Measurements from ENCODE around the gene ASB6.

Gene ASB6

DNA sequence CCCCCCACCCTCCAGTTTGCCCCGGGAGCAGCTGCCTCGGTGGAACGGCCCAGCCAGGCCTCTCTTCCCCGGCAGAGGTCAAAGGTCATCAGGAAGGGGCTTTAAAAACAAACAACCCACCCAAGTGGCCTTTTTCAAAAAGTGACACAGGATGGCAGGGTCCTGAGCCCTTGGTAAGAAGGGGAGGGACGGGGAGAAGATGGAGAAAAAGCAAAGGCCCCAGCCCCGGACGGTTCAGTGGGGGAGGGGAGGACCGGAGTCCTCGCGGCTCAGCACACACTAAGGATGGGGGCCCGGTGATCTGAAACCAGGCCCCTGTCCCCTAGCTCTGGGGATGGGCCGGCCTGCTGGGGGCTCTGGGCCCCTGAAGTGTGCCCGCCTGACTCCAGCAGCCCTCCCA, 24.6 kb upstream of the ASB6 start:
- TF ChIP-seq, protein P1, sequence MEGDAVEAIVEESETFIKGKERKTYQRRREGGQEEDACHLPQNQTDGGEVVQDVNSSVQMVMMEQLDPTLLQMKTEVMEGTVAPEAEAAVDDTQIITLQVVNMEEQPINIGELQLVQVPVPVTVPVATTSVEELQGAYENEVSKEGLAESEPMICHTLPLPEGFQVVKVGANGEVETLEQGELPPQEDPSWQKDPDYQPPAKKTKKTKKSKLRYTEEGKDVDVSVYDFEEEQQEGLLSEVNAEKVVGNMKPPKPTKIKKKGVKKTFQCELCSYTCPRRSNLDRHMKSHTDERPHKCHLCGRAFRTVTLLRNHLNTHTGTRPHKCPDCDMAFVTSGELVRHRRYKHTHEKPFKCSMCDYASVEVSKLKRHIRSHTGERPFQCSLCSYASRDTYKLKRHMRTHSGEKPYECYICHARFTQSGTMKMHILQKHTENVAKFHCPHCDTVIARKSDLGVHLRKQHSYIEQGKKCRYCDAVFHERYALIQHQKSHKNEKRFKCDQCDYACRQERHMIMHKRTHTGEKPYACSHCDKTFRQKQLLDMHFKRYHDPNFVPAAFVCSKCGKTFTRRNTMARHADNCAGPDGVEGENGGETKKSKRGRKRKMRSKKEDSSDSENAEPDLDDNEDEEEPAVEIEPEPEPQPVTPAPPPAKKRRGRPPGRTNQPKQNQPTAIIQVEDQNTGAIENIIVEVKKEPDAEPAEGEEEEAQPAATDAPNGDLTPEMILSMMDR (IDR thresholded peaks at IDR 0.05) = no peak

DNA sequence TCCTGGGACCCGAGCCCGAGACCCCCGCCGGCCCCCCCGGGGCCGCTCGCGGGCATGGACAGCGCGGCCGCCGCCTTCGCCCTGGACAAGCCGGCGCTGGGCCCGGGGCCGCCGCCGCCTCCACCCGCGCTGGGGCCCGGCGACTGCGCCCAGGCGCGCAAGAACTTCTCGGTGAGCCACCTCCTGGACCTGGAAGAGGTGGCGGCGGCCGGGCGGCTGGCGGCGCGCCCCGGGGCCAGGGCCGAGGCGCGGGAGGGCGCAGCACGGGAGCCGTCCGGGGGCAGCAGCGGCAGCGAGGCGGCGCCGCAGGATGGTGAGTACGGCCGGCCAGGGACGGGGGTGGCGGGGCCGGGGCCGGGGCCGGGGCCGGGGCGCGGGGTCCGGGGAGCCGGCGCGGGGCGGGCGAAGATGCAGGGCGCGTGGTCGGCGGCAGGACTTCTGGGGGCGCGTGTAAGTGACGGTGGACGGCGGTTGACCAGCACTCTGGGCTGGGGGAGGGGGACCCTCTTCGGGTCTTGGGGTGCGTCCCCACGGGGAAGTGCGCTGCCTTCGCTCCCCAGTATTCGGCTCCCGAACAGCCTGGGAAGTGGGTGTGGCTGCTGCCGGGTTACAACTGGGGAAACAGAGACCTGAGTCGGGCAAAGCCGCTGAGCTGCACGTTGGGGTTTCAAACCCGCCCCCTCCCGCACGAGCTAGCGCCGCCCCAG, 24.0 kb upstream of the ASB6 start:
- TF ChIP-seq, protein P1 (IDR thresholded peaks at IDR 0.05) = no peak

DNA sequence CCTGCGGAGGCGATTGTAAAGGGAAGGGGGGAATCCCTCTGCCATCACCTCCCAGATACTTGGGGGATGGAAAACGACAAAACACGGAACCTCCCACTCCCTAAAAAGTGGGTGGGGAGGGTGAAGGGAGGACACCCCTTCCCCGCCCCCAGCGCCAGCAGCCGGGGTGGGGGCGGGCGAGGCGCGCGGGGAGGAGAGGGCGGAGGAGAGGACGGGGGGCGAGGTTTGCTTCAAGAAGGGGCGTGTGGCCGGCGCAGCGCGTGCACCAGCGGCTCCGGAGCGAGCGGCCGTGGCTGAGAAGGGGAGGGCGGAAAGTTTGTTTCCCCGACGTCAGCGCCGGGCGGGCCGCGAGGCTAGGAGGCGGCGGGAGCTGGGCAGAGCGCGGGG, 23.4 kb upstream of the ASB6 start, which contains the start of gene PRRX2:
PRRX2 (plus strand) TSS at position 259 of the 387 bp plus-strand sequence. CDS start 221 bp downstream, outside the sequence.
- TF ChIP-seq, protein P1 (IDR thresholded peaks at IDR 0.05) = no peak

DNA sequence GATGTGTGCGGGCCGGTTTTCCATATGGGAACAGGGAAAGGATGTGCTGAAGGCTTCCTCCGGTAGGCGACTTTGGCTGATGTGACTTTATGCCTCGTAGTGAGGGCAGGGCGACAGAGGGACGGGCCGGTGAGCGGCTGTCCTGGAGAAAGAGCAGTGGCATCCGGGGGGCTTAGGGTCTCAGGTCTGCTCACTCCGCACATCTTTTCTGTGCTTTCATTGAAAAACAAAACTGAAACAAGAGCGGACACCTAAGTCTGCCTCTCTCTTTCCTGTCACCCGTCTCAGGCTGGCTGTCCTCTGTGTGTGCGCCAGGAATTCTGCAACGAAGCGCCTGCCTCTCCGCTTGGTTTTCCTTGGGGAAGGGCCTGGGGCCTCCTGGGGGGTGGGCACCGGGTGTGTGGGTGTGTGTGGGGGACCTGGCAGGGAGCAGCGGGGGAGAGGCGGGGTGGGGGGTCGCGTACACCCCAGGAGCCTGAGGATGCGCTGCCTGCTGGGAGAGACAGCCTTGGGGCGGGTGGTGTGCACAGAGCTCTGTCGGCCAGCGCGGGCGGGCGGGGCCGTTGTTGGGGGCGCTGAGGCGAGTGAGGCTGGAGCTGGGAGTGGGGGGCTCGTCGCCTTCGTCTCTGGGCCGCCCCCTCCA, 22.9 kb upstream of the ASB6 start:
- TF ChIP-seq, protein P1 (IDR thresholded peaks at IDR 0.05) = no peak

DNA sequence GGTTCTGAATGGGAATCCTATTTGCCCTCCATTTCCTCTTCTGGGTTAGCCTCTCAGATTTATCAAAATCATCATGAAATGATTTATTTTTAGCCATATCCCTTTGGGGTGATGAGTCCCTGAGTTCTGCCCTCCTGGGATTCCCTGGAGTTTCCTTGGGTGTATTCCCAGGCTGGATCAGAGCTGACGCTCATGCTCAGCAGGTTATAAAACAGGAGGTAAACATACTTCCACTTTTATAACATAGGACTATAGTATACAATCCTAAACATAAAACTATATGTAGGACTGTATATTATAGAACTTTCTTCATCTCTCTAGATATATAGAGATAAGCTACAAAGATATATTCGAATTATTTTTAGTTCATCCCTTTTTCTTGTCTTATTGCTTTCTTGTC, 19.1 kb upstream of the ASB6 start:
- TF ChIP-seq, protein P1 (IDR thresholded peaks at IDR 0.05) = no peak

DNA sequence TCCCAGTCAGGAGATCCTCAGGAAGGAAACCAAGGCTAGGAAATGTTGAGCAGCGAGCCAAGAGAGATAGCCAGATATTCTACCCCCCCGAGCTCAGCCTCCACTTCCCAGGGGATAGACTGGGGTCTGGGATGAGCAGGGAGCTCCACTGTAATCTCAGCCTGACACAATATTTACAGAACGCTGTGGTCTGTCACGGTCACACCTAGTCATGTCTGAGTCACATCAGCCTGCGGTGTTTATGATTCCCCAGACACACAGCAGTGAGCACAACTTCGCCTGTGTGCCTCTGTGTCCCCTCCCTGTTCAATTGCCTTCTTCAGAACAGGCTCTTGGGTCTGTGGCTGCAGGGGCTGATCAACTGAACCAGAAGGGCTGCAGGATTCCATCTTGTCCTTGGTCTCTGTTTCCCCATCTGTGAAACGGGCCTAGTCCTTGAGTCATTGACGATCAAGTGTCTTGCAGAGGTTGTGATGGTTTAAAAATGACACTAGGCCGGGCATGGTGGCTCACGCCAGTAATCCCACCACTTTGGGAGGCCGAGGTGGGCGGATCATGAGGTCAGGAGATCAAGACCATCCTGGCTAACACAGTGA, 14.9 kb upstream of the ASB6 start:
- TF ChIP-seq, protein P1 (IDR thresholded peaks at IDR 0.05) = no peak

DNA sequence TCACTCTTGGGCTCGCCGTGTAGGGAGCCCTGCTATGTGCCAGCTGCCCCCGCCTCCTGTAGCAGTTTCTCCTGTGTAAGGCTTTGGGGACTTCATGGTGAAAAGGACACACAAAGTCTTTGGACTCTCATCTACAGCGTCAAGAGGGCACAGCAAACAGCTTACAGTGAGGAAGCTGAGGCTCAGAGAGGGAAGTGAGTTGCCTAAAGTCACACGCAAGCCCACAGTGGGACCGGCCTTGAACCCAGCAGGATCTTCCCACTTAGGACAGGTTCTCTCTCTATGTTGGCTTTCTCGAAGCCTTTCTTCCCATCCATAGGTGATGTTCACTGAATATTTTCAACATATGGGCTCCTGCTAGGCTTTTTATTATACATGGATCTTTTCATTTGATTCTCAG, 13.7 kb upstream of the ASB6 start:
- TF ChIP-seq, protein P1 (IDR thresholded peaks at IDR 0.05) = no peak
